Stimulated activated memory B cell treated with anti-CD40 and anti-IgM and Interleukin-4, amounts not matched to agents 10 μg/mL and 1 μg/mL and 100 μg/mL, for 72 hours (primary cell): ENCODE results near the gene WDR41.
"Not testable (repeated sequence)": the region's sequence is repeated elsewhere in the genome, so short reads cannot be mapped to it uniquely, and the experiment has no call there.

Source experiments
- ATAC-seq: fragments of 150-1000 bp; cut with Tn5 transposase; 2 replicates; pipeline ENCODE4 v1.10.0; 2021
- H3K27ac Mint-ChIP-seq: one replicate; pipeline ENCODE4 v1.8.0; 2022; ENCODE audit warnings: mild to moderate bottlenecking, mixed read lengths
- H3K27me3 Mint-ChIP-seq: one replicate; pipeline ENCODE4 v1.8.0; 2022; ENCODE audit warnings: mixed read lengths
- H3K36me3 Mint-ChIP-seq: one replicate; pipeline ENCODE4 v1.8.0; 2022; ENCODE audit warnings: mixed read lengths
- H3K4me1 Mint-ChIP-seq: one replicate; pipeline ENCODE4 v1.8.0; 2022; ENCODE audit warnings: mixed read lengths
- H3K4me3 Mint-ChIP-seq: one replicate; pipeline ENCODE4 v1.8.0; 2022; ENCODE audit warnings: mild to moderate bottlenecking, moderate library complexity, mixed read lengths
- H3K9me3 Mint-ChIP-seq: one replicate; pipeline ENCODE4 v1.8.0; 2022; ENCODE audit warnings: mixed read lengths

The WDR41 gene

GRCh38 chr5:77491783-77492652 lies at the start of gene WDR41:
TSS of gene WDR41 (minus strand) at chr5:77492316. CDS start at chr5:77492220, 96 bp downstream.
- Mint-ChIP-seq H3K27me3 (peaks cover 8% of the 10 kb centered on the region), H3K4me3 (peak within 1 kb of the TSS; percentile 95), H3K36me3 (peaks cover 9% of the 10 kb centered on the region), H3K27ac (peak within 1 kb of the TSS; percentile 96), H3K4me1 (peaks cover 30% of the 10 kb centered on the region), H3K9me3 (no peaks in the 10 kb centered on the region)
- peak; percentile 95 for ATAC-seq

- peaks cover 36% of the 10 kb centered on the region for H3K27me3 Mint-ChIP-seq
- no peak for ATAC-seq
- H3K36me3 Mint-ChIP-seq, result no peaks in the 10 kb centered on the region
- no peaks in the 10 kb centered on the region for H3K4me1 Mint-ChIP-seq
- no peak overlapping the region for H3K27ac Mint-ChIP-seq
- H3K9me3 Mint-ChIP-seq, result peaks cover 5% of the 10 kb centered on the region
- H3K4me3 Mint-ChIP-seq, result no peak overlapping the region
Measured at GRCh38 chr5:77531297-77531696, 39.2 kb upstream of the WDR41 start.

GRCh38 chr5:77518304-77518703 lies 26.2 kb upstream of the WDR41 start:
- no peak for ATAC-seq
- no peaks in the 10 kb centered on the region for H3K9me3 Mint-ChIP-seq
- H3K27me3 Mint-ChIP-seq, result peaks cover 19% of the 10 kb centered on the region
- H3K36me3 Mint-ChIP-seq, result no peaks in the 10 kb centered on the region
- H3K4me1 Mint-ChIP-seq, result no peaks in the 10 kb centered on the region
- H3K4me3 Mint-ChIP-seq, result no peak overlapping the region
- H3K27ac Mint-ChIP-seq, result no peak overlapping the region

- Mint-ChIP-seq H3K4me1 (no peaks in the 10 kb centered on the region), H3K36me3 (no peaks in the 10 kb centered on the region), H3K27me3 (peaks cover 27% of the 10 kb centered on the region), H3K4me3 (no peak overlapping the region), H3K27ac (no peak overlapping the region), H3K9me3 (peaks cover 10% of the 10 kb centered on the region)
- no peak for ATAC-seq
Measured at GRCh38 chr5:77514457-77514856, 22.3 kb upstream of the WDR41 start.

GRCh38 chr5:77513321-77513720 lies 21.2 kb upstream of the WDR41 start:
- no peak for ATAC-seq
- Mint-ChIP-seq H3K27ac (no peak overlapping the region), H3K9me3 (peaks cover 12% of the 10 kb centered on the region), H3K4me1 (no peaks in the 10 kb centered on the region), H3K4me3 (no peak overlapping the region), H3K27me3 (peaks cover 39% of the 10 kb centered on the region), H3K36me3 (no peaks in the 10 kb centered on the region)

GRCh38 chr5:77501132-77501531 lies 9.0 kb upstream of the WDR41 start:
- Mint-ChIP-seq H3K36me3 (peaks cover 17% of the 10 kb centered on the region), H3K9me3 (peaks cover 18% of the 10 kb centered on the region), H3K27me3 (peaks cover 67% of the 10 kb centered on the region)
- not testable (repeated sequence) for H3K4me3 Mint-ChIP-seq, ATAC-seq, H3K4me1 Mint-ChIP-seq, H3K27ac Mint-ChIP-seq

- ATAC-seq, result no peak
- H3K36me3 Mint-ChIP-seq, result peaks cover 17% of the 10 kb centered on the region
- H3K27me3 Mint-ChIP-seq, result peaks cover 67% of the 10 kb centered on the region
- H3K4me1 Mint-ChIP-seq, result peaks cover 8% of the 10 kb centered on the region
- H3K27ac Mint-ChIP-seq, result no peak overlapping the region
- peaks cover 18% of the 10 kb centered on the region for H3K9me3 Mint-ChIP-seq
- no peak overlapping the region for H3K4me3 Mint-ChIP-seq
Measured at GRCh38 chr5:77499973-77500372, 7.9 kb upstream of the WDR41 start.

- Mint-ChIP-seq H3K4me1 (peaks cover 13% of the 10 kb centered on the region), H3K27me3 (peaks cover 64% of the 10 kb centered on the region), H3K27ac (no peak overlapping the region), H3K9me3 (peaks cover 18% of the 10 kb centered on the region), H3K4me3 (no peak overlapping the region), H3K36me3 (peaks cover 17% of the 10 kb centered on the region)
- no peak for ATAC-seq
Measured at GRCh38 chr5:77499441-77499840, 7.3 kb upstream of the WDR41 start.

- peaks cover 59% of the 10 kb centered on the region for H3K27me3 Mint-ChIP-seq
- peaks cover 13% of the 10 kb centered on the region for H3K4me1 Mint-ChIP-seq
- peaks cover 18% of the 10 kb centered on the region for H3K9me3 Mint-ChIP-seq
- H3K27ac Mint-ChIP-seq, result no peak overlapping the region
- peaks cover 17% of the 10 kb centered on the region for H3K36me3 Mint-ChIP-seq
- no peak overlapping the region for H3K4me3 Mint-ChIP-seq
- ATAC-seq, result no peak
Measured at GRCh38 chr5:77498952-77499351, 6.8 kb upstream of the WDR41 start.

- Mint-ChIP-seq H3K27me3 (peaks cover 25% of the 10 kb centered on the region), H3K4me3 (peak overlapping the region; percentile 2), H3K36me3 (no peaks in the 10 kb centered on the region), H3K9me3 (no peaks in the 10 kb centered on the region), H3K4me1 (peaks cover 22% of the 10 kb centered on the region), H3K27ac (peak overlapping the region; percentile 8)
- ATAC-seq, result no peak
Measured at GRCh38 chr5:77494935-77495334, 2.8 kb upstream of the WDR41 start.

GRCh38 chr5:77492653-77493000 lies 511 bp upstream of the WDR41 start:
- H3K36me3 Mint-ChIP-seq, result peaks cover 9% of the 10 kb centered on the region
- no peaks in the 10 kb centered on the region for H3K9me3 Mint-ChIP-seq
- H3K27me3 Mint-ChIP-seq, result peaks cover 11% of the 10 kb centered on the region
- H3K4me1 Mint-ChIP-seq, result peaks cover 30% of the 10 kb centered on the region
- peak overlapping the region; percentile 96 for H3K27ac Mint-ChIP-seq
- peak; percentile 26 for ATAC-seq
- H3K4me3 Mint-ChIP-seq, result peak overlapping the region; percentile 95

- not testable (repeated sequence) for ATAC-seq, H3K9me3 Mint-ChIP-seq, H3K36me3 Mint-ChIP-seq, H3K27me3 Mint-ChIP-seq
- peak overlapping the region; percentile 96 for H3K27ac Mint-ChIP-seq
- peak overlapping the region; percentile 95 for H3K4me3 Mint-ChIP-seq
- peaks cover 30% of the 10 kb centered on the region for H3K4me1 Mint-ChIP-seq
Measured at GRCh38 chr5:77490741-77491344, 1.3 kb downstream of the WDR41 start.

GRCh38 chr5:77486344-77486962 lies 5.7 kb downstream of the WDR41 start:
- H3K4me1 Mint-ChIP-seq, result peaks cover 17% of the 10 kb centered on the region
- H3K36me3 Mint-ChIP-seq, result peaks cover 44% of the 10 kb centered on the region
- H3K27me3 Mint-ChIP-seq, result no peaks in the 10 kb centered on the region
- no peak overlapping the region for H3K4me3 Mint-ChIP-seq
- H3K27ac Mint-ChIP-seq, result no peak overlapping the region
- no peaks in the 10 kb centered on the region for H3K9me3 Mint-ChIP-seq
- ATAC-seq, result no peak

GRCh38 chr5:77483682-77484081 lies 8.4 kb downstream of the WDR41 start:
- H3K27ac Mint-ChIP-seq, result no peak overlapping the region
- H3K4me1 Mint-ChIP-seq, result peaks cover 8% of the 10 kb centered on the region
- peaks cover 50% of the 10 kb centered on the region for H3K36me3 Mint-ChIP-seq
- no peak for ATAC-seq
- no peaks in the 10 kb centered on the region for H3K9me3 Mint-ChIP-seq
- H3K27me3 Mint-ChIP-seq, result no peaks in the 10 kb centered on the region
- no peak overlapping the region for H3K4me3 Mint-ChIP-seq

GRCh38 chr5:77475041-77475440 lies 17.1 kb downstream of the WDR41 start:
- not testable (repeated sequence) for H3K4me3 Mint-ChIP-seq, H3K9me3 Mint-ChIP-seq, H3K27me3 Mint-ChIP-seq, ATAC-seq, H3K27ac Mint-ChIP-seq
- Mint-ChIP-seq H3K4me1 (peaks cover 16% of the 10 kb centered on the region), H3K36me3 (peaks cover 64% of the 10 kb centered on the region)
